Fibroblast of skin of back (primary cell): ENCODE data around the gene UBD.

Experiments
- DNase-seq: peaks from one replicate; pipeline ENCODE4 v3.0.0-alpha.2; 2013

Gene UBD

DNA sequence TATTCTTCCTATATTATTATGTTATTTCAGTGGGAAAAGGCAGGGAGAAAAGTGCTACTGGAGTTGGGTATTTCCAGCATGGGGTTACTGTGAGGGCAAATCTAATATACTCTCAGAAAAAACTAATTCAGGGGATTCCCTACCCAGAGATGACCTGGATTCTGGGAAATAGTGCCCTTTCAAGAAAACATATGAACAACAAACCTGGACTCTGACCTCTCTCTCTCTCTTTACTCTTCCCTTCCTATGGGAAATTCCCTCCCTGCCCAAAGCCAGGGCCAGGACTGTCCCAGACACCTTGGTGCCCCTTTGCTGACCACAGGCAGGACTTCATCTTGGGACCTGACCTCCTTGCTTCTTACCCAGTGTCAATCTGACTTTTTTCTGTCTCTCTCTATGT, 1.6 kb upstream of the UBD start:
- DNase-seq: no peak

DNA sequence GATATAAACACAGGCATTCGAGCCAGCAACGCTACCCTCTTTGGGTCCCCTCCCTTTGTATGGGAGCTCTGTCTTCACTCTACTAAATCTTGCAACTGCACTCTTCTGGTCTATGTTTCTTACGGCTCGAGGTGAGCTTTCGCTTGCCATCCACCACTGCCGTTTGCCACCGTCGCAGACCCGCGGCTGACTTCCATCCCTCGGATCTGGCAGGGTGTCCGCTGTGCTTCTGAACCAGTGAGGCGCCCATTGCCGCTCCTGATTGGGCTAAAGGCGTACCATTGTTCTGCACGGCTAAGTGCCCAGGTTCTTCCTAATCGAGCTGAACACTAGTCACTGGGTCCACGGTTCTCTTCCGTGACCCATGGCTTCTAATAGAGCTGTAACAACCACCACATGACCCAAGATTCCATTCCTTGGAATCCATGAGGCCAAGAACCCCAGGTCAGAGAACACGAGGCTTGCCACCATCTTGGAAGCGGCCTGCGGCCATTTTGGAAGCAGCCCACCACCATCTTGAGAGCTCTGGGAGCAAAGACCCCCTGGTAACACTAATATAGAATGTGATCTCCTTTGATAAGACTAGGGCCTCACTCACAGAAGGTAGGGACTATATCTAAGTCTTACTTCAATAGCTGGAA, 973 bp downstream of the UBD start:
- DNase-seq: no peak

DNA sequence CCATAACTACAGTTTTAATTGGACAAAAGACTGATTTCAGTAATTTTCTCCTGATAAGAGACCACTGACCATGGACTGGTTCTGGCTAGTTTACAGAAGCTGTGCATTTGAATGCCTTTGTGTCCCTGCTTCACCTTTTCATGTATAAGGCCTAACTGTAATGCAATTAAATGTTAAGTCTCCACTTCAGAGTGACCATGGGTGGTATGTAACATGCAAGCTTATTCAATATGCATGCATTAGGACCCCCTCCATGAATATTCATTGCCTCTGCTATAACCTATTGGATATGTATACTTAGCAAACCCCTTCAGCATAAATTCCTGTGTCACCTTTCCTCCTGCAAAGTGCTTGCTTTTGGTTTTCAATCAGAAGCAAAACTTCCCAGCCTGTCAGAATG, 2.2 kb downstream of the UBD start:
- DNase-seq: no peak

DNA sequence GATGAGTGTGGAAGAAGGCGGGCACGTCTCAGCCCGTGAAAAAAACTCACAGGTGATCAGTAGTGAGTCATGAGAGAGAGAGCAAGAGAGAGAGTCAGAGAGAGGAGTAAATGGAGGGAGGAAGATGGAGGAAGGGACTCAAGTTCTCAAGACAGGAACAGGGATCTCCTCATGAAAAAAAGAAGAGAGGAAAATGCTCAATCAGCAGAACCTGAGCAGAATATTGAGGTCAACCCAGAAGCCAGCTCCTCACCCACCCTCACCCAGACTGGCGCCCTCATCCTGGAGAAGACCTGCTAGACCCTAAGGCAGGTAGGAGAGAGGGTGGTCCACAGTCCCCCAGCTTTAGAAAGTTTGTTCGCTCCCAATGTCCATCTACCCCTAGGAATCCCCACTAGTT, 4.8 kb downstream of the UBD start:
- DNase-seq: no peak

DNA sequence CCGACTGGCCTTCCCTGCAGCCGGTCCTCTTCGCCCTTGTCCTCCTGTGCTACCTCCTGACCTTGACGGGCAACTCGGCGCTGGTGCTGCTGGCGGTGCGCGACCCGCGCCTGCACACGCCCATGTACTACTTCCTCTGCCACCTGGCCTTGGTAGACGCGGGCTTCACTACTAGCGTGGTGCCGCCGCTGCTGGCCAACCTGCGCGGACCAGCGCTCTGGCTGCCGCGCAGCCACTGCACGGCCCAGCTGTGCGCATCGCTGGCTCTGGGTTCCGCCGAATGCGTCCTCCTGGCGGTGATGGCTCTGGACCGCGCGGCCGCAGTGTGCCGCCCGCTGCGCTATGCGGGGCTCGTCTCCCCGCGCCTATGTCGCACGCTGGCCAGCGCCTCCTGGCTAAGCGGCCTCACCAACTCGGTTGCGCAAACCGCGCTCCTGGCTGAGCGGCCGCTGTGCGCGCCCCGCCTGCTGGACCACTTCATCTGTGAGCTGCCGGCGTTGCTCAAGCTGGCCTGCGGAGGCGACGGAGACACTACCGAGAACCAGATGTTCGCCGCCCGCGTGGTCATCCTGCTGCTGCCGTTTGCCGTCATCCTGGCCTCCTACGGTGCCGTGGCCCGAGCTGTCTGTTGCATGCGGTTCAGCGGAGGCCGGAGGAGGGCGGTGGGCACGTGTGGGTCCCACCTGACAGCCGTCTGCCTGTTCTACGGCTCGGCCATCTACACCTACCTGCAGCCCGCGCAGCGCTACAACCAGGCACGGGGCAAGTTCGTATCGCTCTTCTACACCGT, 6.1 kb downstream of the UBD start:
- DNase-seq: peak; percentile 12

DNA sequence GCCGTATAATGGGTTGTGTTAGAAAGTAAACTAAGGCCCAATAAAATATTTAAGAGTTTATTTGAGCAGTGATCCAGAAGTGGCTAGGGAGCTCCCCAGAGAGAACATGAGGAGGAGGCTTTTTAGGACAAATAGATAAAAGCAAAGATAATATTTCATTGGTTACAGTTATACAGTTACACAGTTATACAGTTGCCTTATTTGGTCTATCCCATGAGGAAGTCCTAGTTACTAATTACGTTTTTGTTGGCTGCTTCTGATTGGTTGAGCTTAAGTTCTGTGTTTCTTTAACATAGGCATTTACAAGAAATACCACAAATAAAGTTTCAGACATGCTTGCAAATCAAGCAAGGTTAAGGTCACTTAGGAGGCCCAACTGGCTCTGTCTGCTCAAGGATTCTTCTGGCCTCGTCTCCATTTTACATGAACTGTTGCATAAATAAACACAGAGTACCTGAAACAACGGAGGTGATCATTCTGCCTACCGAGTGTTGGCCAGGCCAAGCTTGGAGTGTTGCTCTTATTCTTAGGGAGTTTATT, 7.0 kb downstream of the UBD start:
- peak; percentile 56 for DNase-seq

DNA sequence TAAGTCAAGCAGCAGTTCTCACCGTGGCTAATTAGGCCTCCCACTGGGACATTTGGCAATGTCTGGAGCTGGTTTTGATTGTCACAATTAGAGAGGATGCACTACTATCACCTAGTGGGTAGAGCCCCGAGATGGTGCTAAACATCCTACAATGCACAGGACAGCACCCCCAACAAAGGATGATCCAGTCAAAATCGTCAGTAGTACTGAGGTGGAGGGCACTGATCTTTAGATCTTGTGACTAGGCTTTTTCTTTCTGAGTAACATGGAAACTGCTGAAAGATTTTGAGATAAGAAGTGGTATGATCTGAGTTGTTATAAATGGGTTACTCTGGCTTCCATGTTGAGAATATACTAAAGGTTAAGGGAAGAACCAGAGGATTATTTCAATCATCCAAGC, 12.0 kb downstream of the UBD start:
- DNase-seq: no peak

DNA sequence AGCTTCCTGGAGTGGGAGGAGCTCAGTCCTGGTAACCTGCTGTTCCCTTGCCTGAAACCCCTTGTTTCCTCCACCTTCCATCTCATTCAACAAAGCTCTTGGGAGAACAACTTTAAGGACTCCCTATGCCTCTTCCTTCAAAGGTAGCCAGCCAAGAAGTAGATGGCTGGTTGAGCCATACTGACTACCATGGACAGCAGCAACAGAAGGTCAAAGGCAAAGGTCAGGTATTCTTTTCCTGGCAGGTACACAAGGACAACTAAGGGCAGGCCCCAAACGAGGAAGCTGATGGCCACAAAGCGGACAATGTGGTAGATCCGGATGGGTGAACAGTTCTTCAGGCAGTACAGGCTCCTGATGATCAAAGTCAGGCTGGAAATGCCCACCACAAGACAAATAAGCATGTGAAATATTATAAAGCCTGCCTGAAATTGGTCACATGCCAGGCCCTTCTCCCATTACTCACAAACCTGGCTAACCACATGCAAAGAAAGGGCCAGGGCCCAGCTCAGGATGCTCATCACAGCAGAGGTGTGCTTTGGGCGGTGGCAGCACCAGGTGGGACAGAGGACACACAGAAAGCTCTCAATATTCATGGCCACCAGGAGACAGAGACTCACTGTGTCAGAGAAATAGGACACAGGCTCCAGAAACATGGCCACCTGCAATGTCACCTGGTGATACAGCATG, 21.7 kb downstream of the UBD start:
- no peak for DNase-seq

DNA sequence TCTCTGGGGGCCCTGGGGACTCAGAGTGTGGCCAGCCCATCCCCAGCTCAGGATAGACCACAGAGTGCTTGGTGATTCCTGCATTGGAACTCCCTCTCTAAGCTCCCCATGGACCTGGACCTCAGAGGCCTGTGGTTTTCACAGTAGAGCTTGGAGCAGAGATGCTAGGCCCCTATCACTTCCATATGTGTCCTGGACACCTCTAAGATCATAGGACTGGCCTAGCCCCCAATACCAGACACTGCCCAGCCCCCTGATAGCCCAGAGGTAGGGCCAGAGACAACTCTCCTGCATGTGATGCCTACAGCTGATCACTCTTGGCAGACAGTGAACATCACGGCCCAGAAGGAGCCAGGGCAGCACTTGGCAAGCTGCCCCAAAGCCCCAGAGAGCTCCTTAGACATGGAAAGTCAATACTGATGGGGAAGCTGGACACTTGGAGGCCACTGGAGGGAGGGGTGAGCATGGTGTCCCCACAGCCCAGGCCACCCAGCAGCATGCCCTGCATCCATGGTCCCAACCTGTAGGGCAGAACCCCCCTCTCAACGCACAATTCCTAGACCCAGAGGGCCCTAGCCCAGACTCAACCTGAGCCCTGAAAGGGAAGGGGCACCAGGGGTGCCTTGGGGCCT, 27.1 kb downstream of the UBD start:
- DNase-seq: no peak

DNA sequence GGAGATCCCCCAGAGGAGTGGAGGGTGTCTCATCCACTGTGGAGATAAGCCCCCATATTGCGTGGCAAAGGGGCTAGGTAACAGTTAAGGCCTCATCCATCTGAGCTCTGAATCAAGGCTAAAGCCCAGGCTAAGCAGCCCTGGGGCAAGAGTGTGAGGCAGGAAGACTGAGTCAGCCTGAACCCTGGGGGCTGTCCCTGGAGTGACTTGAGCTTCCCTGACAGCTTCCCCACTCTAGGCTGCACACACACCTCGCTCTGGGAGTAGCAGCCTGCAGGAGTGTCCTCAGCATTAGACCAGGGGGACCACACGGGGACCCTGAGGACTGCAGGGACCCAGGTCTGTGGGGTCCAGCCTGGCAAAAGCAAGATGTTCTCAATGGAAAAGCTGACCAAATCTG, 27.9 kb downstream of the UBD start:
- no peak for DNase-seq

DNA sequence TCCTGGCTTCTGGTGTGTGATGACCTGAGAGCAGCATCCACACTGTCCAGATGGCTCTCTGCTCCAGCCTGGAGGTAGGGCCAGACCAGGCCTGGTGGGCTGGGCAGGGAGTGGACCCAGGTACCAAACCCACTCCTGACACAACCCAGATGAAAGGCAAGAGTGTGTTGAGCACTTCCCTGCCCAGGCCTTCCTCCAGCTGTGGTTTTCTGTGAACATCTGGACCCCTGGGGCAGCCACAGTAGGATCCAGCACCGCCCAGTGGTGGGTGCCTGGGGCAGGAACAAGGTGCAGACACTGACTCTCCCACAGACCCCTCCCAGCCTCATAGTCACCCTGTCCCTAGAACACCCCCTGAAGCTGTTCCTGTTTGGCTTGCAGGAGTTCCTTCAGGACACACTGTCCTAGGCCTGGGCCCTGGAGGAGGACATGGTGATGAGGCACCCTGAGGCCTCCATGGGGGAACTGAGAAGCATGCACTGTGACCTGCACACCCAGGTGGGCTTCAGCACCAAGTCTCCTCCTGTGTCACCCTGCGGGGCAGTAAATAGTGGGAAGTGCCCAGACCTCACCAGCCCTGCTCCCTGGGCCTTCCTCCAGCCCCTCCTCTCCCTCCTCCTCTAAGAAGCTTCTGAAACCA, 28.7 kb downstream of the UBD start:
- DNase-seq: no peak

DNA sequence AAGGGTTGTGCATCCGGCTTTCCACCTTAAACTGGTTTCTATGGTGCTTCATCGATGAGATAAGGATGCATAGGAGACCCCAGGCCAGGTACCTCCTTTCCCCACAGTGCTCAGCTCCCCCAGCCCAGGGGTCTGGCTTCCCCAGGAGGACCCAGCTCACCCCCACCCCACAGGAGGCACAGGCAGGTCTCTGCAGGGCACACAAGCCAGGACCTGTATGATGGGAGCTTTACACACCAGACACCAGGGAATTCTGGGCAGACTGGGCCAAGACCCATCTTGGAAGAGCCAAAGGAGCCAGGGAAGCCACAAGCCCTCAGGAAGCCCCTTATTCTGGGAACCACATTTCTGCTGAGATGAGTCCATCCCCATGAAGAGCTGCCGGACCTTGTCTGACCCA, 29.6 kb downstream of the UBD start:
- no peak for DNase-seq

DNA sequence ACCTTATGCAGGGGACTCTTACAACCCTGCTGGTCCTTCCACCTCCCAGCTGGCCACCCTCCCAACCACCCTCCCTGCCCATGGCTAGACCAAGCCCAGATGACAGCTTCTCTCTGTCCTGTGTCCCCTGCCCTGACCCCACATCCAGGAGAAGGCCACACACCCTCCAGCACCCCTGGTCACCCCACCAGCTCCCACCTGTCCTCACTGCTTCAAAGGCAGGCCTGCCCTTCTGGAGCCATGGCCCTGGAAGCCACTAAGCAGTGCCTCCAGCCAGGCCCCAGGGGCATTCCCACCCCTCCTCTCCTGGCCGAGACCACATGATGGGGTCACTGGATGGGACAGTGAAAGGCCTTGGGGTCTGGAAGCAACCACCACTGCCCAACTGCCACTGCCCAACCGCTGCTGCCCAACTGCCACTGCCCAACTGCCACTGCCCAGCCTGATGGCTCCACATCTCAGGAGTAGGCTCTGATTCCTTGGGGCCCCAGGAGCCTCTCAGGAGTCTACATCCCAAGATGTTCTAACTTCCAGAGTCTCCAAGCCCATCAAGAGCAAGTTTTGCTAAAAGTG, 30.5 kb downstream of the UBD start:
- DNase-seq: no peak

DNA sequence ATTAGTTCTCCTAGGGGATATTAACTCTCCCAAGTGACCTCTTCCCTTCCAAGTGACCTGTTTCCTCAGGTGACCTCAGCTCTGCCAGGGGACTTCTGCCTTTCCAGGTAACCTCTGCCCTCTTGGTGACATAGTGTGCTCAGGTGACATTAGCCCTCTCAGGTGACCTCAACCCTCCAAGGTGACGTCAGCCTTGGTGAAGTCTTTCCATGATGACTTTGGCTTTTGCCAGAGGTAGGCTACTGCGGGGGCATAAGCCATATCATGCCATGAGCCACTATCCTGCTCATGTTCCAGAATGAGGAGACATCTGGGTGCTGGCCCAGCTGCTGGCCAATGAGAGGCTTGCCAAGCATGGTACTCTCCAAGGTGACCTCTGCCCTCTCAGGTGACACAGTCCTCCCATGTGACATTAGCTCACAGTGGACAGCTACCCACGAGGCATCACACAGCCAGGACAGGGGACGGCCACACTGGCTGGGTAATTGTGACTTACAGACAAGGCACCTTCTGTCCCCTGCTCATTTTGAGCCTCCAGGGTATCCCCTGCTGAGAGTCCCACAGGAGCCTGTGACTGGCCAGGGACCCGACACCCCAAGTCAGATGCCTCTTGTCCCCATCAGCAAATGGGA, 31.1 kb downstream of the UBD start:
- no peak for DNase-seq

DNA sequence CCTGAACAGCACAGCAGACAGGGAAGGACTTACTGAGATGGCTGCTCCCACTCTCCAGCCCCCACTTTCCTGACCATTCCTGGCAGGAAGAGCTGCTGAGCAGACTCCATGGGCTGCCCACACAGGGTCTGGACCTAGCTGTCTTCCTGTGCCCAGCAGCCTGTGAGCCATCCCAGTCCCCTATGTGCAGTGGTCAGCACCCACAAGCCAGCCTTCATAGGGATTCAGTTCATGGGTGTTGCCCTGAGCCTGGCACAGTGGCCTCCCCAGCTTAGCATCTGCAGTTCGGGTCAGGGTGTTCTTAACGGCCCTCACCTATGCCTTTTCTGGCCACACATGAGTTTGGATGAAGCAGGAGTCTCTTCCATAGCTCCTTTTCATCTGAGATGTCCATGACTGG, 32.0 kb downstream of the UBD start:
- no peak for DNase-seq

DNA sequence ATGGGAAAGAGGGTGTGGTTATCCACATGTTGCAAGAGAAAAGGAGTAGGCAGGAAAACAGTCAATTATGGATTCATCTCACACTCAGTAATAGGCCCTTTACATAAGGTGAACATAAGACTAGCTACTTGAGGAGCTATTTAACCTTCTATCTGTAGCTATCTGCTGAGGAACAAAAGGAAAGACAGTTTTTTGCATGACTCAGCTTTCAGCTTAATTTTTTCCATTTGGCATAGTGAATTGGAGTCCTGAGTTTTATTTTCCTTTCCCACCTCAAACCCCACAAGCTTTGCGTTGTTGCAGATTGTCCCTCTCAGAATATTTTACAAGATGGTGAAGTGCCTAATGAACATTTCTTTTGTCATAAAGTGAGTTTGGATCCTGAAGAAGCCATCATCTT, 32.4 kb downstream of the UBD start:
- DNase-seq: no peak

DNA sequence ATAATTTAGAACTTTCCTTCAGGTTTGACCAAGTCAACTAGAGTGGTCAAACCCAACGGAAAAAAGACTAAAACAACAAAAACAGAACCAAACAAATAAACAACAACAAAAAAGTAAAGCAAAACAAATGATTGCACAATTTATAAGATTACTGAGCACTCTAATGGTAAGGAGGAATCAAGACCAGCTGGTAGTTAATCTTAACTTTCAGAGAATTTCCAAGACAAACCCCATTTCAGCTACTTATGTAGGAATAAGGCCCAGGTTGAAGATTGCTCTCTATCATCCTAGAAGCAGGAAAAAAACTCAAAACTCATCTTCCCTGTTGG, 34.3 kb downstream of the UBD start:
- DNase-seq: no peak

DNA sequence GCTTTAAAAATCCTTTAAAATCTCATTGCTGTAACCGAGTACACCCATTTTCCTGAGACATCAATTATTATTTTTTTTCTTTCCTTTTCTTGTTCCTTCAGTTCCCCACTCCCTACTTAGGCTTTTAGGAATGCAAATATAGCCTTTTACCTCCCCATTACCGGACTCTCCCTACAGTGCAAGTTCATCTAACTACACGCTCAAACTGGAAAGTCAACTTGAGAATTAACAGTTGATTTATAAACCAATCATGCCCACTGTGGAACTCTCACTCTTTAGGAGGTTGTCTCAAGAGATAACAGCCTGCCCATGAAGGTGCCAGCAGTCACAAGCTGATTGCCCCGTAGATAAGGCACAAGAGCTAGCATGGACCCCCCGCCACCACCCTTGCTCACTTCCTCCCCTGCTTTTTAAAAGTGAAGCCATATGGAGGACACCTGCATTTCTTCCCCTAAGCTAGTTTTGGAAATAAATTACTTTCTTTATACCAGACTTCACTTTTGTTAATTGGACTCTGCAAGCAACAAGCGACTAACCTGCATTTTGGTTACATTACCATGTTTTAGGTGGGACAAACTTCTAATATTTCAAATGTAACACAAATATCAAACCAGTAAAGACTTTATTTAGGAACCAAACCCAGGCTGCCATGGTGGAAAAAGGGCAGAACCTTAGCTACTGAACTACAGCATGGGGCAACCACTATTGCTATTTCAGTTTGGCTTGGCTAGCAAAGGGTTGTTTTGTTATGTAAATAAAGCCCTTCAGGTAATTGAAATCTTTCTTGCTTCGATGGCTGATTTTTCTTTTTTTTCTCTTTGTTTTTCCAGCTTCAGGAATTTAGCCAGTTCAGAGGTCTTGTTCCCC, 34.9 kb downstream of the UBD start:
- no peak for DNase-seq

DNA sequence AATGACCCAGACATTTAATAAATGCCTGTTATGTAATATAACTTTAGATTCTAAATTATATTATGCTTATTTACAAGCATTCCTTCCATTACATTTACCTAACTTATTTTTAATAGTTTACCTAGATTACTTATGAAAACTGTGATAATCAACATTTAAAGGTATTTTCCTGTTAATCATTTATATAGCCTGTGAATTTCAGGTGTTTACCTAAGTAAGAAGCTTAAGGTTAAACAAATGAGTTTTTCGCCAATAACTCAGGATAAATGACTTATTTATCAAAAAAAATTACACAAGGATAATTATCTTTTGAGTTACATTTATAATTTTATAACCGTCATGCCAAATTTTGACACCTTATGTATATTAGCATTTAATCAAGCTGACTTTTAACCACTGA, 35.5 kb downstream of the UBD start:
- no peak for DNase-seq

DNA sequence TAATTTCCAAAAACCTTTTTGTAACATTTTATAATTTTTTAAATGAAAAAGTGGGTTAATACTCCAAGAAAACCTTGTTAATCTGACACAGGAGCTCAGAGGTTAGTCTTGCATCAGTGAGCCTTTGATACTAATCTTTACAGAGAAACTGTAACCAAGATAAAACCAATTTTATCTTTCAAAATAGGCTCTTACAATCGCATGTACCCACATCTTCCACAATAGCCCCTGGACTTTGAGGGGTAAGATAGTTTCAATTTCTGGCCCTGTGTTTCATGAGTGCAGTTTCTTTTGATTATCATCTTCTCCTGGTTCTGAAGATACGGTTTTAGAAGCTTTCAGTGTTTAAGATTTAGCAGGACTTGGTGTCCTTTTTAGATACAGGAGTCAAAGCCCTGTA, 37.3 kb downstream of the UBD start:
- DNase-seq: no peak
